AG04450 (cell line): ENCODE data around the gene TCF20. TPM values are rescaled to one million over a fixed set of nuclear protein-coding genes. Genes with fewer than 3 reads are reported as not detected.

Experiments used
- CTCF ChIA-PET: fragments of 300-600, 350-600 bp; formaldehyde crosslinking; extraction: SDS; loops from one replicate; lab custom pipeline; 2022; ENCODE audit warnings: antibody characterized with exemption, inconsistent platforms; lab: Charles Lee
- POLR2A ChIA-PET: fragments of 350-600 bp; formaldehyde crosslinking; extraction: SDS; loops from one replicate; lab custom pipeline; 2021; ENCODE audit warnings: antibody characterized with exemption, inconsistent platforms; lab: Yijun Ruan, JAX
- DNase-seq: peaks from one replicate; pipeline ENCODE4 v3.0.0-alpha.2; 2011; ENCODE audit warnings: low read depth, low spot score
- H3K27ac ChIP-seq: one replicate; pipeline ENCODE4 v1.5.1; 2012; ENCODE audit warnings: low read depth, low read length, control low read depth
- H3K27me3 ChIP-seq: one replicate; pipeline ENCODE4 v1.6.0; 2012; ENCODE audit warnings: low read length; ENCODE audit not compliant: control insufficient read depth, insufficient read depth
- H3K4me3 ChIP-seq: 2 replicates; pipeline ENCODE4 v1.5.1; 2011; ENCODE audit warnings: mild to moderate bottlenecking, low read depth, low read length, control low read depth
- H3K9me3 ChIP-seq: 2 replicates; pipeline ENCODE4 v1.5.1; 2012; ENCODE audit warnings: low read length; ENCODE audit not compliant: control insufficient read depth, insufficient read depth
- CTCF ChIP-seq: IDR thresholded peaks from 2 replicates; pipeline ENCODE4 v1.5.1; 2011; ENCODE audit warnings: low read depth, low read length, control low read depth, inconsistent platforms
- polyA plus RNA-seq: library from polyadenylated mRNA; depleted of rRNA; stranded (reverse); fragments of >200 nt; gene quantifications from 2 replicates; pipeline ENCODE4 v1.2.3, GENCODE V29; 2011

TCF20 gene
- polyA plus RNA-seq, 1 experiment, result 14.1 TPM

- Histone ChIP-seq H3K27ac (no peak overlapping the region), H3K27me3 (peaks cover 27% of the 10 kb centered on the region), H3K4me3 (no peak overlapping the region), H3K9me3 (no peaks in the 10 kb centered on the region; the same call in 1 of the 2 replicates)
- ChIA-PET POLR2A (no interaction called here), CTCF (interaction anchor here (0.6 to 0.7 kb wide), 2 partner anchors 141 to 144 kb away, joined by 3 read pairs; no protein-coding TSS in a partner anchor)
- TF ChIP-seq CTCF, result no peak
- no peak for DNase-seq
These were observed 42.8 kb upstream of the TCF20 start for GRCh38 chr22:42313204-42313603.

GRCh38 chr22:42310291-42311015, 40.0 kb upstream of the TCF20 start:
- TF ChIP-seq CTCF, result no peak
- no peak for DNase-seq
- Histone ChIP-seq H3K27ac (no peak overlapping the region), H3K27me3 (peaks cover 32% of the 10 kb centered on the region), H3K4me3 (no peak overlapping the region), H3K9me3 (no peaks in the 10 kb centered on the region; the same call in 1 of the 2 replicates)
- POLR2A ChIA-PET, result no interaction called here
- CTCF ChIA-PET, result no interaction called here

- POLR2A ChIA-PET, result no interaction called here
- CTCF ChIA-PET, result no interaction called here
- TF ChIP-seq CTCF, result no peak
- Histone ChIP-seq H3K27me3 (peaks cover 32% of the 10 kb centered on the region), H3K4me3 (no peak overlapping the region), H3K27ac (no peak overlapping the region), H3K9me3 (no peaks in the 10 kb centered on the region; the same call in 1 of the 2 replicates)
- DNase-seq, result no peak
These were observed 39.4 kb upstream of the TCF20 start for GRCh38 chr22:42309865-42310264.

- Histone ChIP-seq H3K4me3 (no peak overlapping the region), H3K9me3 (no peaks in the 10 kb centered on the region; the same call in 1 of the 2 replicates), H3K27me3 (peaks cover 32% of the 10 kb centered on the region), H3K27ac (no peak overlapping the region)
- CTCF ChIA-PET, result no interaction called here
- no peak for TF ChIP-seq CTCF
- POLR2A ChIA-PET, result no interaction called here
- no peak for DNase-seq
These were observed 38.5 kb upstream of the TCF20 start for GRCh38 chr22:42308892-42309468.
